SK-N-SH (cell line): ENCODE results near the gene ELFN2. TPM values are rescaled to one million over a fixed set of nuclear protein-coding genes. Genes with fewer than 3 reads are reported as not detected.

Experiments
- CTCF ChIA-PET: fragments of 300-600, 350-600 bp; formaldehyde crosslinking; extraction: SDS; loops from one replicate; lab custom pipeline; 2021; lab: Yijun Ruan, JAX
- POLR2A ChIA-PET: fragments of 350-600 bp; sonication (Branson Sonifier 250); formaldehyde crosslinking; extraction: SDS; loops from one replicate; lab custom pipeline; 2020; ENCODE audit warnings: antibody characterized with exemption, inconsistent platforms; lab: Yijun Ruan, JAX
- DNase-seq: peaks from one replicate; pipeline ENCODE4 v3.0.0; 2012
- H2AFZ ChIP-seq: fragments of 200-600 bp; sonication (generic); 2 replicates; pipeline ENCODE4 v1.8.1; 2016; ENCODE audit warnings: antibody characterized with exemption, mild to moderate bottlenecking, low read depth
- H3F3A ChIP-seq: fragments of 200-600 bp; sonication (generic); replicated peaks from 2 replicates; pipeline ENCODE3; 2016; ENCODE audit warnings: antibody characterized with exemption, mild to moderate bottlenecking; ENCODE audit not compliant: insufficient read depth
- H3K27ac ChIP-seq, 2 experiments: fragments of 200-500 bp in 1 of 2; fragments of 200-600 bp in 1 of 2; sonication (Bioruptor generic) in 1 of 2; sonication (generic), shearing (Covaris generic) in 1 of 2; 2 replicates each; pipeline versions ENCODE4 v1.5.1 to v1.6.1; 2014 to 2016; ENCODE audit warnings: low read depth in 2 of 2, inconsistent platforms in 1 of 2, low read length in 1 of 2, mild to moderate bottlenecking in 1 of 2, mixed read lengths in 1 of 2
- H3K27me3 ChIP-seq: fragments of 200-600 bp; sonication (generic), shearing (Covaris generic); 2 replicates; pipeline ENCODE4 v1.6.1; 2016; ENCODE audit warnings: mixed run types; ENCODE audit not compliant: insufficient read depth
- H3K36me3 ChIP-seq, 2 experiments: fragments of 200-500 bp in 1 of 2; fragments of 200-600 bp in 1 of 2; sonication (Bioruptor generic) in 1 of 2; sonication (generic) in 1 of 2; replicated peaks in 1 of 2; 2 replicates each; pipeline versions ENCODE3 to v1.5.1; 2014 to 2016; ENCODE audit warnings: low read length in 1 of 2, mild to moderate bottlenecking in 1 of 2; ENCODE audit not compliant: insufficient read depth in 2 of 2, control insufficient read depth in 1 of 2
- H3K4me1 ChIP-seq, 2 experiments: fragments of 200-500 bp in 1 of 2; fragments of 200-600 bp in 1 of 2; sonication (Bioruptor generic) in 1 of 2; sonication (generic), shearing (Covaris generic) in 1 of 2; 2 replicates each; pipeline versions ENCODE4 v1.5.1 to v1.6.1; 2014 to 2016; ENCODE audit warnings: low read depth in 1 of 2, low read length in 1 of 2, mixed run types in 1 of 2; ENCODE audit not compliant: insufficient read depth in 2 of 2, control insufficient read depth in 1 of 2
- H3K4me2 ChIP-seq: fragments of 200-600 bp; sonication (generic), shearing (Covaris generic); 2 replicates; pipeline ENCODE4 v1.6.1; 2017; ENCODE audit warnings: mixed run types
- H3K4me3 ChIP-seq, 2 experiments: fragments of 200-500 bp in 1 of 2; fragments of 200-600 bp in 1 of 2; sonication (Bioruptor generic) in 1 of 2; sonication (generic), shearing (Covaris generic) in 1 of 2; 2 replicates each; pipeline versions ENCODE4 v1.5.1 to v1.8.1; 2014 to 2016; ENCODE audit warnings: low read depth in 2 of 2, inconsistent platforms in 1 of 2, low read length in 1 of 2, mild to moderate bottlenecking in 1 of 2, mixed read lengths in 1 of 2, moderate library complexity in 1 of 2
- H3K79me2 ChIP-seq: fragments of 200-600 bp; sonication (generic); 2 replicates; pipeline ENCODE4 v1.8.1; 2017; ENCODE audit warnings: mild to moderate bottlenecking; ENCODE audit not compliant: insufficient read depth
- H3K9ac ChIP-seq: fragments of 200-600 bp; sonication (generic); 2 replicates; pipeline ENCODE4 v1.6.1; 2017; ENCODE audit warnings: mixed run types
- H3K9me2 ChIP-seq: fragments of 200-600 bp; sonication (generic); 2 replicates; pipeline ENCODE4 v1.6.1; 2017; ENCODE audit warnings: mixed run types
- H3K9me3 ChIP-seq: fragments of 200-600 bp; sonication (generic); 2 replicates; pipeline ENCODE4 v1.6.1; 2017; ENCODE audit warnings: mixed run types, mild to moderate bottlenecking, moderate library complexity
- H4K20me1 ChIP-seq: fragments of 200-600 bp; sonication (generic); 2 replicates; pipeline ENCODE4 v1.6.1; 2017; ENCODE audit warnings: mild to moderate bottlenecking, mixed run types; ENCODE audit not compliant: insufficient read depth
- CHD2 ChIP-seq: fragments of 150-350 bp; IDR thresholded peaks from 2 replicates; pipeline ENCODE4 v1.6.1; 2018; ENCODE audit warnings: low read length; ENCODE audit not compliant: partially characterized antibody
- EP300 ChIP-seq, 2 experiments: IDR thresholded peaks; 2 replicates each; pipeline versions ENCODE4 v1.4.0 to v1.6.1; 2012; ENCODE audit warnings: borderline replicate concordance in 1 of 2, low read depth in 1 of 2, low read length in 1 of 2
- FOSL2 ChIP-seq: IDR thresholded peaks from 2 replicates; pipeline ENCODE4 v1.4.0; 2012; ENCODE audit warnings: low read depth, mild to moderate bottlenecking, moderate library complexity, borderline replicate concordance
- MXI1 ChIP-seq: IDR thresholded peaks from 2 replicates; pipeline ENCODE4 v1.6.1; 2012; ENCODE audit warnings: mild to moderate bottlenecking, low read depth, low read length, improper control_type of control experiment
- PBX3 ChIP-seq: IDR thresholded peaks from 2 replicates; pipeline ENCODE4; 2012
- POLR2AphosphoS5 ChIP-seq: IDR thresholded peaks from 2 replicates; pipeline ENCODE4 v1.6.1; 2012; ENCODE audit warnings: low read depth, low read length
- RAD21 ChIP-seq: IDR thresholded peaks from 2 replicates; pipeline ENCODE4 v1.6.1; 2012; ENCODE audit warnings: mild to moderate bottlenecking, low read length
- RCOR1 ChIP-seq: fragments of 150-350 bp; IDR thresholded peaks from 2 replicates; pipeline ENCODE4 v1.6.1; 2017; ENCODE audit warnings: antibody characterized with exemption, low read length
- RFX5 ChIP-seq: IDR thresholded peaks from 2 replicates; pipeline ENCODE4 v1.6.1; 2012; ENCODE audit warnings: mild to moderate bottlenecking, improper control_type of control experiment, low read length
- TCF12 ChIP-seq: IDR thresholded peaks from 2 replicates; pipeline ENCODE4 v1.4.0; 2012
- WGBS: methylation state at CpG from one replicate; pipeline ENCODE4 v1.1.6; 2017; ENCODE audit warnings: low lambda C conversion rate; 5-methylcytosine and 5-hydroxymethylcytosine counted together
- polyA plus RNA-seq, 3 experiments: library from polyadenylated mRNA; depleted of rRNA; stranded (reverse); fragments of >200 nt; gene quantifications; 2 replicates each; pipeline ENCODE4 v1.2.3, GENCODE V29; 2012

ELFN2 gene
- polyA plus RNA-seq, 1 of the 3 experiments (the other 2 are of a cell fraction): 2.8 TPM

DNA sequence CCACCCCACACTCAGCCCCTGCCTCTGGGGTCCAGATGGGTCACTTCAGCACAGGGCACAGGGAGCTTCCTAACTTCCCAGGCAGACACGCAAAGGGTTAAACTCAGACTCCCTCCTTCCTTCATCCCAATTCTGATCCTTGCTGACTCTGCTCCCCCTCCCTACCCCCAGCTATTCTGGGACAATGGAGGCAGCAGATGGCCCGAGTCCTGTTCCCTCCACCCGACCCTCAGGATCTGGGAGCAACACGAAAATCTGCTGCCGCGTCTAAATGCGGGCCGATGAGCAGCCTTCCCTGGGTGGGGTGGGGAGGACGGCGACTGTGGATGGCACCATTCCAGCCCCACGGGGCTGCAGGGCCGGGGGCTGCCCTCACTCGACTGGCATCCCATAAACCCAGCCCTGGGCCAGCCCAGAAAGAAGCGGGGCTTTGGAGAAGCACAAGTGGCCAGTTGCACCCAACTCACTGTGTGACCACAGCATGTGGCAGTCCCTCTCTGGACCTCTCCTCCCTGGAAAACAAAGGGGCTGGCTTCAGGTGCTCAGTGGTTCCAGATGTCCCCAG lies 40.2 kb upstream of the ELFN2 start:
- no peak overlapping the region for H3K27ac ChIP-seq
- no peaks in the 10 kb centered on the region for H4K20me1 ChIP-seq
- POLR2A ChIA-PET: no interaction called here
- no peak overlapping the region for H3K9ac ChIP-seq
- no peak overlapping the region for H3K4me3 ChIP-seq
- H3K36me3 ChIP-seq: no peaks in the 10 kb centered on the region
- H3K4me2 ChIP-seq: no peak overlapping the region
- peaks cover 0 to 17% of the 10 kb centered on the region in 2 experiments; a peak in 1 of 4 replicates for H3K4me1 ChIP-seq
- no peaks in the 10 kb centered on the region for H3K79me2 ChIP-seq
- no peaks in the 10 kb centered on the region for H3K9me3 ChIP-seq
- no peak for TF ChIP-seq FOSL2
- TF ChIP-seq RCOR1: no peak
- no peak for TF ChIP-seq PBX3
- TF ChIP-seq POLR2AphosphoS5: no peak
- no peak for TF ChIP-seq RAD21
- no peak for TF ChIP-seq MXI1
- no peak for TF ChIP-seq RFX5
- TF ChIP-seq, all 33 proteins: peak for 0
- no peaks in the 10 kb centered on the region for H3K9me2 ChIP-seq
- DNase-seq: no peak
- 0 out of 2 replicates have a peak, but pooled peaks cover 7% of the 10 kb centered on the region for H3K27me3 ChIP-seq
- CTCF ChIA-PET: interaction anchor here (0.7 kb wide), 1 partner anchor 125 kb away, joined by 3 read pairs; no protein-coding TSS in a partner anchor
- H2AFZ ChIP-seq: no peak overlapping the region
- no peaks in the 10 kb centered on the region for H3F3A ChIP-seq
- WGBS: 34% methylated on average over 3 of the region's 14 CpGs

DNA sequence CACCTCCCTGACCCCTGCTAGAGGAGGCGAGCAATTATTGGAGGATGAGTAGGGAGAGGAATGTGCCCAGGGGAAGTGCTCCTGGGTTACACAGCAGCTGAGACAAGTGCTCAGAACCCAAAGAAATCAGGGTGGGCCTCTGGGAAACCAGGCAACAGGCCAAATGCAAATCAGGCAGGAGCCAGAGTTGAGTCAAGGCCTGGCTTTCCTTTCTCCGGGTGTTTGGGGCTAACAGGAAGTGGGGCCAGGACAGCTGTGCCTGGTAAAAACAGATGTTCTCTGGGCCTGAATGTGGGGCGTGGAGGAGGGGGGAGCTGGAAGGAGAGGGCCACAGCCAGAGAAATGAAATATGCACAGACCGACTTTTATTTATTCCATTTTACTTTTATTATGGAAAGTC lies 36.9 kb upstream of the ELFN2 start:
- no peak overlapping the region for H3K4me2 ChIP-seq
- H2AFZ ChIP-seq: no peak overlapping the region
- H3K36me3 ChIP-seq: no peaks in the 10 kb centered on the region
- H3K9me3 ChIP-seq: no peaks in the 10 kb centered on the region
- POLR2A ChIA-PET: no interaction called here
- H3K27me3 ChIP-seq: 0 out of 2 replicates have a peak, but pooled peaks cover 7% of the 10 kb centered on the region
- CTCF ChIA-PET: interaction anchor here (0.8 to 1.2 kb wide), 2 partner anchors 35 to 194 kb away, joined by 3 read pairs; no protein-coding TSS in a partner anchor
- WGBS: 19% methylated on average over 3 of the region's 4 CpGs
- H3K4me1 ChIP-seq: peaks cover 0 to 27% of the 10 kb centered on the region in 2 experiments; a peak in 1 of 4 replicates
- no peak overlapping the region for H3K9ac ChIP-seq
- H3K79me2 ChIP-seq: no peaks in the 10 kb centered on the region
- H3K9me2 ChIP-seq: no peaks in the 10 kb centered on the region
- no peaks in the 10 kb centered on the region for H3F3A ChIP-seq
- H3K27ac ChIP-seq: peak overlapping the region in 1 of 2 experiments; percentile 61; a peak in 2 of 4 replicates
- TF ChIP-seq EP300 (IDR thresholded peaks at IDR 0.05; ENCODE audit: borderline replicate concordance in 1 of 2, low read depth in 1 of 2, low read length in 1 of 2) (peak in 1 of 2 experiments; percentile 69; a peak in 2 of 4 replicates), TCF12 (peak; percentile 18; the same call in 1 of the 2 replicates), CHD2 (peak; percentile 43), RAD21 (no peak), PBX3 (no peak)
- no peaks in the 10 kb centered on the region for H4K20me1 ChIP-seq
- DNase-seq: peak; percentile 86
- no peak overlapping the region for H3K4me3 ChIP-seq
